GM23338 (cell line): Measurements from ENCODE around the gene NLRC5. TPM values are rescaled to one million over a fixed set of nuclear protein-coding genes. Genes with fewer than 3 reads are reported as not detected.

Experiments
- ATAC-seq: fragments of 200-7000 bp; cut with Tn5 transposase; 3 replicates; pipeline ENCODE4 v1.9.1; 2020
- DNase-seq: peaks from one replicate; pipeline ENCODE4 v3.0.0-alpha.2; 2015; ENCODE audit warnings: low spot score
- H2AFZ ChIP-seq: fragments of 200-600 bp; sonication (generic); 2 replicates; pipeline ENCODE4 v1.8.0; 2016; ENCODE audit warnings: antibody characterized with exemption, mild to moderate bottlenecking, moderate library complexity
- H3F3A ChIP-seq: fragments of 200-600 bp; sonication (generic); replicated peaks from 2 replicates; pipeline ENCODE4 v1.8.0; 2017; ENCODE audit warnings: antibody characterized with exemption, mixed run types, low read depth
- H3K27ac ChIP-seq: fragments of 200-600 bp; sonication (generic); 2 replicates; pipeline ENCODE4 v1.6.1; 2016; ENCODE audit warnings: low read depth
- H3K27me3 ChIP-seq: fragments of 200-600 bp; sonication (generic); 2 replicates; pipeline ENCODE4 v1.8.0; 2016; ENCODE audit warnings: mild to moderate bottlenecking, mixed run types, moderate library complexity; ENCODE audit not compliant: insufficient read depth
- H3K36me3 ChIP-seq: fragments of 200-600 bp; sonication (generic); 2 replicates; pipeline ENCODE4 v1.8.0; 2016; ENCODE audit warnings: mild to moderate bottlenecking; ENCODE audit not compliant: insufficient read depth
- H3K4me1 ChIP-seq: fragments of 200-600 bp; sonication (generic); 2 replicates; pipeline ENCODE4 v1.8.0; 2016; ENCODE audit warnings: mild to moderate bottlenecking, moderate library complexity; ENCODE audit not compliant: insufficient read depth
- H3K4me2 ChIP-seq: fragments of 200-600 bp; sonication (generic); 2 replicates; pipeline ENCODE4 v1.7.1; 2017; ENCODE audit warnings: mixed run types
- H3K4me3 ChIP-seq: fragments of 200-600 bp; sonication (generic); 2 replicates; pipeline ENCODE4 v1.6.1; 2016; ENCODE audit warnings: mixed run types
- H3K79me2 ChIP-seq: fragments of 200-600 bp; sonication (generic); replicated peaks from 2 replicates; pipeline ENCODE4 v1.8.0; 2017; ENCODE audit warnings: mild to moderate bottlenecking; ENCODE audit not compliant: insufficient read depth
- H3K9me2 ChIP-seq: fragments of 200-600 bp; sonication (generic); 2 replicates; pipeline ENCODE4 v1.8.0; 2017; ENCODE audit not compliant: insufficient read depth
- H4K20me1 ChIP-seq: fragments of 200-600 bp; sonication (generic); replicated peaks from 2 replicates; pipeline ENCODE4 v1.8.0; 2017; ENCODE audit warnings: mild to moderate bottlenecking; ENCODE audit not compliant: insufficient read depth
- H3K27ac Mint-ChIP-seq: 2 replicates; pipeline ENCODE4 v1.8.0; 2020; ENCODE audit warnings: inconsistent platforms, mild to moderate bottlenecking, moderate library complexity, mixed read lengths
- H3K27me3 Mint-ChIP-seq: 3 replicates; pipeline ENCODE4 v1.8.0; 2022; ENCODE audit warnings: low read depth, mild to moderate bottlenecking, moderate library complexity, mixed read lengths, inconsistent platforms; ENCODE audit not compliant: insufficient read depth, poor library complexity
- H3K36me3 Mint-ChIP-seq: 3 replicates; pipeline ENCODE4 v1.8.0; 2021; ENCODE audit warnings: low read depth, mild to moderate bottlenecking, inconsistent platforms, moderate library complexity, mixed read lengths
- H3K4me1 Mint-ChIP-seq: 3 replicates; pipeline ENCODE4 v1.8.0; 2020; ENCODE audit warnings: mild to moderate bottlenecking, inconsistent platforms, mixed read lengths
- H3K4me3 Mint-ChIP-seq: 3 replicates; pipeline ENCODE4 v1.8.0; 2021; ENCODE audit warnings: moderate library complexity, mild to moderate bottlenecking, inconsistent platforms, mixed read lengths
- H3K9me3 Mint-ChIP-seq: 3 replicates; pipeline ENCODE4 v1.8.0; 2020; ENCODE audit warnings: moderate library complexity, mild to moderate bottlenecking, inconsistent platforms, mixed read lengths
- CREB1 ChIP-seq: fragments of 250-450 bp; sonication (Bioruptor Pico); IDR thresholded peaks from 2 replicates; pipeline ENCODE4 v1.5.0; 2020; ENCODE audit warnings: low read depth, mild to moderate bottlenecking, moderate library complexity
- EZH2 ChIP-seq: fragments of 200-600 bp; sonication (generic); IDR thresholded peaks from one replicate; pipeline ENCODE4 v1.8.0; 2017; ENCODE audit warnings: antibody characterized with exemption, mild to moderate bottlenecking, low read depth; ENCODE audit not compliant: unreplicated experiment
- EZH2phosphoT487 ChIP-seq: fragments of 200-600 bp; sonication (generic); IDR thresholded peaks from one replicate; pipeline ENCODE4 v1.8.1; 2018; ENCODE audit warnings: antibody characterized with exemption; ENCODE audit not compliant: unreplicated experiment
- JUNB ChIP-seq: IDR thresholded peaks from one replicate; pipeline ENCODE4 v1.6.1; 2016; ENCODE audit warnings: antibody characterized with exemption; ENCODE audit not compliant: unreplicated experiment
- NANOG ChIP-seq: IDR thresholded peaks from 2 replicates; pipeline ENCODE4 v1.6.1; 2016; ENCODE audit warnings: antibody characterized with exemption, borderline replicate concordance
- POLR2AphosphoS5 ChIP-seq: IDR thresholded peaks from 2 replicates; pipeline ENCODE4 v1.6.1; 2016; ENCODE audit warnings: antibody characterized with exemption, low read depth
- REST ChIP-seq: IDR thresholded peaks from one replicate; pipeline ENCODE4 v1.6.1; 2018; ENCODE audit warnings: antibody characterized with exemption; ENCODE audit not compliant: unreplicated experiment
- STAT1 ChIP-seq: IDR thresholded peaks from one replicate; pipeline ENCODE4 v1.6.1; 2016; ENCODE audit warnings: antibody characterized with exemption; ENCODE audit not compliant: unreplicated experiment
- ZNF114 ChIP-seq: fragments of 250-450 bp; sonication (Bioruptor Pico); IDR thresholded peaks from 2 replicates; pipeline ENCODE4 v1.5.0; 2020; ENCODE audit warnings: mild to moderate bottlenecking, moderate library complexity
- ZNF331 ChIP-seq: fragments of 250-450 bp; sonication (Bioruptor Pico); IDR thresholded peaks from 2 replicates; pipeline ENCODE4 v1.5.0; 2020; ENCODE audit warnings: low read depth, mild to moderate bottlenecking, moderate library complexity
- ZNF462 ChIP-seq: fragments of 250-450 bp; sonication (Bioruptor Pico); IDR thresholded peaks from 2 replicates; pipeline ENCODE4 v1.5.0; 2020; ENCODE audit warnings: mild to moderate bottlenecking, moderate library complexity
- polyA plus RNA-seq: library from polyadenylated mRNA; unstranded; fragments of >200 nt; fragmentation: Nextera tagmentation; extraction: Ambion mirVana; gene quantifications from 2 replicates; pipeline ENCODE4 v1.2.1, GENCODE V29; 2016
- total RNA-seq: library from RNA; depleted of rRNA; stranded (reverse); fragments of >200 nt; shearing (Covaris generic); gene quantifications from 2 replicates; pipeline ENCODE4 v1.2.3, GENCODE V29; 2014
- TF ChIP-seq, protein P1 (sequence below): IDR thresholded peaks from 2 replicates; pipeline ENCODE4 v1.6.1; 2016; ENCODE audit warnings: antibody characterized with exemption

NLRC5 gene
- total and polyA plus RNA-seq, 2 experiments from 2014 or later = 2.3 to 3.9 TPM

DNA sequence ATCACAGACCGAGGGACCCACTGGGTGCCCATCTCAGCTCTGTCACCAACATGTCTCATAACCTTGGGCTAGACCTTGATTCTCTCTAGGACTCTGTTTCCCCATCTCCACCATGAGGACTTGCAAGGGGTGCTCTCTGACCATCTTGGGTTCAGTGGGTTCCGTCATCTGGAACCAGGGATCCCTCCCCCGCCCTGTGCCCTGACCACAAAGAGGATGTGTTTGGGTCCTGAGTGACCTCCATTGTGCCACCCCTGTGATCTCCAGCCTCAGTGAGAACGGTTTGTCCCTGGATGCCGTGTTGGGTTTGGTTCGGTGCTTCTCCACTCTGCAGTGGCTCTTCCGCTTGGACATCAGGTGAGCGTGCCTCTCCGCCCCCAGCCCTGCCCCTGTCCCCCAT lies 53.9 kb downstream of the NLRC5 start (continued):
- no peak for TF ChIP-seq ZNF114 (CRISPR knock-in tag)
- TF ChIP-seq, protein P1, sequence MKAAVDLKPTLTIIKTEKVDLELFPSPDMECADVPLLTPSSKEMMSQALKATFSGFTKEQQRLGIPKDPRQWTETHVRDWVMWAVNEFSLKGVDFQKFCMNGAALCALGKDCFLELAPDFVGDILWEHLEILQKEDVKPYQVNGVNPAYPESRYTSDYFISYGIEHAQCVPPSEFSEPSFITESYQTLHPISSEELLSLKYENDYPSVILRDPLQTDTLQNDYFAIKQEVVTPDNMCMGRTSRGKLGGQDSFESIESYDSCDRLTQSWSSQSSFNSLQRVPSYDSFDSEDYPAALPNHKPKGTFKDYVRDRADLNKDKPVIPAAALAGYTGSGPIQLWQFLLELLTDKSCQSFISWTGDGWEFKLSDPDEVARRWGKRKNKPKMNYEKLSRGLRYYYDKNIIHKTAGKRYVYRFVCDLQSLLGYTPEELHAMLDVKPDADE = no peak
- TF ChIP-seq REST = no peak
- TF ChIP-seq EZH2phosphoT487 = no peak
- TF ChIP-seq ZNF331 (CRISPR knock-in tag) = no peak
- TF ChIP-seq NANOG = no peak
- TF ChIP-seq JUNB = no peak
- TF ChIP-seq STAT1 = no peak
- TF ChIP-seq POLR2AphosphoS5 = no peak

DNA sequence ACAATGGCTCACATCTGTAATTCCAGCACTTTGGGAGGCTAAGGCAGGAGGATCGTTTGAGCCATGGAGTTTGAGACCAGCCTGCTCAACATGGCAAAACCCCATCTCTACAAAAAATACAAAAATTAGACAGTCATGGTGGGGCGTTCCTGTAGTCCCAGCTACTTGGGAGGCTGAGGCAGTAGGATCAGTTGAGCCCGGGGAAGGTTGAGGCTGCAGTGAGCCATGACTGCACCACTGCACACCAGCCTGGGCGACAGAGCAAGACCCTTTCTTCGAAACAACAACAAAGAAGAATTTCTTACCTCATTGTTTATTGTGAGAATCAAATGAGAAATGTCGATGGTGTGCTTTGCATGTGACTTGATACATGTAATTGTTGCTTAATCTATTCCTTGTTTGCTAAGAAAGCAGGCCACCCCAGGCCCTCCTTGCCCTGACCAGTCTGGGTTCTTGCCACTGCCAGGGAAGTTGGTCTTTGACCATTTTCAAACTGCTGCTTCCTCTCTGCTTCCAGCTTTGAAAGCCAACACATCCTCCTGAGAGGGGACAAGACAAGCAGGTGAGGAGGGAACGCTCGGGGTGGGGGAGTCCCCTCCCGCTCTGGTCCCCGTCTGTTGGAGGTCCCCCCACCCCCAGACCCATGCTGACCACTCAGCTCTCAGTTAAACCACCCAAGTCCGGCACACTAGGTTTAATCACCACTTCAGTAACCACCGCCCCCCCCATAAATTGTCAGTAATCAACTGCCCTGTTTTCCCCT lies 55.8 kb downstream of the NLRC5 start:
- Mint-ChIP-seq H3K4me3 (peak overlapping the region; percentile 7; the same call in 1 of the 3 replicates), H3K4me1 (peaks cover 14% of the 10 kb centered on the region), H3K9me3 (peaks cover 7% of the 10 kb centered on the region; the same call in 1 of the 3 replicates), H3K27me3 (peaks cover 15% of the 10 kb centered on the region), H3K36me3 (peaks cover 7% of the 10 kb centered on the region; the same call in 2 of the 3 replicates), H3K27ac (no peak overlapping the region)
- no peak for DNase-seq
- H2AFZ ChIP-seq = peak overlapping the region; percentile 81
- ATAC-seq = no peak; the same call in 1 of the 3 replicates
- no peak overlapping the region for H3K27ac ChIP-seq
- no peaks in the 10 kb centered on the region for H3K9me2 ChIP-seq
- no peaks in the 10 kb centered on the region for H3K36me3 ChIP-seq
- 0 out of 2 replicates have a peak overlapping the region, but pooled peaks have one; percentile 28 for H3K4me3 ChIP-seq
- no peaks in the 10 kb centered on the region for H3F3A ChIP-seq
- no peaks in the 10 kb centered on the region for H3K79me2 ChIP-seq
- H3K4me1 ChIP-seq = no peaks in the 10 kb centered on the region
- H4K20me1 ChIP-seq = no peaks in the 10 kb centered on the region
- no peaks in the 10 kb centered on the region for H3K27me3 ChIP-seq
- no peak overlapping the region for H3K4me2 ChIP-seq
- TF ChIP-seq CREB1 (CRISPR knock-in tag) (no peak), ZNF462 (no peak), STAT1 (no peak), EZH2 (no peak)
- TF ChIP-seq, protein P1 = no peak
